ENCODE measurements around the gene IL4R.

Gene IL4R

GRCh38 chr16:27363246-27363632, 49.5 kb downstream of the IL4R start:
- FAIRE-seq, result no peak

GRCh38 chr16:27363797-27364196, 50.0 kb downstream of the IL4R start:
- FAIRE-seq, result no peak

GRCh38 chr16:27364493-27365141, 50.8 kb downstream of the IL4R start:
- FAIRE-seq, result no peak

- no peak for FAIRE-seq
Observed at GRCh38 chr16:27365142-27366089, 51.6 kb downstream of the IL4R start.

- FAIRE-seq, result no peak
Observed at GRCh38 chr16:27366687-27367460, 53.1 kb downstream of the IL4R start.

- no peak for FAIRE-seq
Observed at GRCh38 chr16:27367461-27368357, 53.9 kb downstream of the IL4R start.

- no peak for FAIRE-seq
Observed at GRCh38 chr16:27368358-27368722, 54.6 kb downstream of the IL4R start.

- no peak for FAIRE-seq
Observed at GRCh38 chr16:27369806-27370205, 56.0 kb downstream of the IL4R start.

GRCh38 chr16:27370318-27370717, 56.5 kb downstream of the IL4R start:
- FAIRE-seq, result no peak

GRCh38 chr16:27373312-27373711, 59.5 kb downstream of the IL4R start:
- FAIRE-seq, result no peak

- FAIRE-seq, result no peak
Observed at GRCh38 chr16:27374221-27374803, 60.5 kb downstream of the IL4R start.

GRCh38 chr16:27374804-27375425, 61.1 kb downstream of the IL4R start:
- no peak for FAIRE-seq

- no peak for FAIRE-seq
Observed at GRCh38 chr16:27377666-27378485, 64.1 kb downstream of the IL4R start.

GRCh38 chr16:27378871-27379481, 65.2 kb downstream of the IL4R start:
- no peak for FAIRE-seq

- no peak for FAIRE-seq
Observed at GRCh38 chr16:27379919-27380318, 66.1 kb downstream of the IL4R start.

- no peak for FAIRE-seq
Observed at GRCh38 chr16:27381236-27381635, 67.5 kb downstream of the IL4R start.

- FAIRE-seq, result no peak
Observed at GRCh38 chr16:27381974-27382855, 68.4 kb downstream of the IL4R start.

GRCh38 chr16:27383556-27384243, 69.9 kb downstream of the IL4R start:
- FAIRE-seq, result no peak
